ENCODE results near the gene PDE2A. TPM values are rescaled to one million over a fixed set of nuclear protein-coding genes. Genes with fewer than 3 reads are reported as not detected.

Gene PDE2A
- total RNA-seq, 1 experiment from 2014 or later, result 3.7 TPM

GRCh38 chr11:72684236-72684912 is 10.2 kb upstream of the PDE2A start:
- Mint-ChIP-seq H3K4me1 (peaks cover 9% of the 10 kb centered on the region), H3K27me3 (ENCODE audit: low read depth) (peaks cover 17% of the 10 kb centered on the region), H3K9me3 (no peaks in the 10 kb centered on the region), H3K27ac (no peak overlapping the region), H3K4me3 (no peak overlapping the region), H3K36me3 (peaks cover 3% of the 10 kb centered on the region; the same call in 1 of the 2 replicates)
- ATAC-seq, result peak; percentile 21
- ChIA-PET POLR2A (interaction anchor here (0.8 to 1.7 kb wide), 2 partner anchors 85 to 100 kb away, joined by 3 to 4 read pairs; no protein-coding TSS in a partner anchor), CTCF (interaction anchor here (0.6 to 16.5 kb wide), 64 partner anchors 8 to 1562 kb away, joined by 3 to 461 read pairs (median 7); partner anchors contain the start of genes PDE2A and STARD10)
- DNase-seq (ENCODE audit: low spot score), result peak; percentile 48
- TF ChIP-seq SMAD3 (CRISPR knock-in tag; IDR thresholded peaks at IDR 0.05; ENCODE audit: borderline replicate concordance) (no peak), GTF2I (CRISPR knock-in tag; conservative IDR thresholded peaks at IDR 0.05) (no peak), ZNF512 (CRISPR knock-in tag; IDR thresholded peaks at IDR 0.05; ENCODE audit: borderline replicate concordance) (no peak), IRF2 (CRISPR knock-in tag; IDR thresholded peaks at IDR 0.05; ENCODE audit: borderline replicate concordance, low read depth) (no peak), ZNF423 (CRISPR knock-in tag; IDR thresholded peaks at IDR 0.05) (peak; percentile 63)
- TF ChIP-seq, protein P1, sequence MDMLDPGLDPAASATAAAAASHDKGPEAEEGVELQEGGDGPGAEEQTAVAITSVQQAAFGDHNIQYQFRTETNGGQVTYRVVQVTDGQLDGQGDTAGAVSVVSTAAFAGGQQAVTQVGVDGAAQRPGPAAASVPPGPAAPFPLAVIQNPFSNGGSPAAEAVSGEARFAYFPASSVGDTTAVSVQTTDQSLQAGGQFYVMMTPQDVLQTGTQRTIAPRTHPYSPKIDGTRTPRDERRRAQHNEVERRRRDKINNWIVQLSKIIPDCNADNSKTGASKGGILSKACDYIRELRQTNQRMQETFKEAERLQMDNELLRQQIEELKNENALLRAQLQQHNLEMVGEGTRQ (CRISPR knock-in tag; IDR thresholded peaks at IDR 0.05), result 0 out of 2 replicates have a peak, but pooled peaks have one; percentile 27

DNA sequence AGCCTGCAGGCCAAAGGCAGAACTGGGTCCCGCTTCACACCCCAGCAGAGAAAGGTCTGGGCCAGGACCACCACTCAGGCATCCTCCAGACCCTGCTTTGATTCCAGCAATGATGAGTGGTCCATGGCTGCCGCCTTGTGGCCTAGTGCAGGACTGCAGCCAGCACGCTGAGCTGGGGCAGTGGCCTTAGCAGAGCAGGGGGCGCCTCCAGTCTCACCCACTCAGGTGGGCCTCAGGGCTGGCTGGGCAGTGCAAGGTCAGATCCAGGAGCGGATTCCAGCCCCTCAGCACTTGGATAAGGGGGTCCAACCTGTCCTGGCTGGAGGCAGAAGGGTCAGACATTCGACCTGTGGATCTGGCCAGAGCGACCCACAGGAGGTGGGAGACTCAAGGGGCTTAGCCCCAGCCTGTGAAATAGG is 9.6 kb upstream of the PDE2A start:
- Mint-ChIP-seq H3K4me3 (no peak overlapping the region), H3K27ac (no peak overlapping the region), H3K27me3 (ENCODE audit: low read depth) (peaks cover 23% of the 10 kb centered on the region), H3K36me3 (peaks cover 3% of the 10 kb centered on the region; the same call in 1 of the 2 replicates), H3K9me3 (no peaks in the 10 kb centered on the region), H3K4me1 (peaks cover 9% of the 10 kb centered on the region)
- POLR2A ChIA-PET, result interaction anchor here (0.8 to 1.7 kb wide), 2 partner anchors 85 to 99 kb away, joined by 3 to 4 read pairs; no protein-coding TSS in a partner anchor
- ATAC-seq, result peak; percentile 80
- TF ChIP-seq IRF1 (CRISPR knock-in tag; IDR thresholded peaks at IDR 0.05), result 0 out of 2 replicates have a peak, but pooled peaks have one; percentile 16
- TF ChIP-seq MYBL2 (CRISPR knock-in tag; IDR thresholded peaks at IDR 0.05), result no peak
- peak; percentile 96 for TF ChIP-seq CTCF (IDR thresholded peaks at IDR 0.05)
- peak; percentile 92 for DNase-seq (ENCODE audit: low spot score)
- CTCF ChIA-PET, result interaction anchor here (0.6 to 16.5 kb wide), 59 partner anchors 8 to 686 kb away, joined by 3 to 461 read pairs (median 7); partner anchors contain the start of genes PDE2A and STARD10

DNA sequence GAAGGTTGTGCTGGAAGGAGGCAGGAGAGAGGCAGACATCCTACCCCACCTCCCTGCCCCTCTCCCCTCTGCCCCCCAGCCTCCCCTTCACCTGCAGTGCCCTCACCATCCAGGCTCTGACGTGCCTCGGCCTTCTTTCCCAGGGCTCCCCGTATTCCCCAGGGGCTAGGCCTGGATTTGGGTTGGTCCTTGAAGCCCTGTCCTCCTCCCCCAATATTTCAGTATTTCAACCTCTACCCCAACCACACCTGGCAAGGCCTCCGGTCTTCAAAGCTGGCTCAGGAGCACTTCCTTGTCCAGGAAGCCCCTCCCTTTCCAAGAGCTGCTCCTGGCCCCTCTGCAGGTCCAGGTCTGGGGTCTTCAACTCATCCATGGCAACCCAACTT is 8.6 kb upstream of the PDE2A start:
- H3K4me3 Mint-ChIP-seq, result no peak overlapping the region

More for the DNA sequence above, 8.6 kb upstream of the PDE2A start:
- no peak for ATAC-seq
- no peaks in the 10 kb centered on the region for H3K9me3 Mint-ChIP-seq
- H3K4me1 Mint-ChIP-seq, result peaks cover 13% of the 10 kb centered on the region
- CTCF ChIA-PET, result interaction anchor here (1.1 to 16.5 kb wide), 17 partner anchors 9 to 236 kb away, joined by 3 to 461 read pairs (median 22); partner anchors contain the start of gene PDE2A
- TF ChIP-seq, protein P2, sequence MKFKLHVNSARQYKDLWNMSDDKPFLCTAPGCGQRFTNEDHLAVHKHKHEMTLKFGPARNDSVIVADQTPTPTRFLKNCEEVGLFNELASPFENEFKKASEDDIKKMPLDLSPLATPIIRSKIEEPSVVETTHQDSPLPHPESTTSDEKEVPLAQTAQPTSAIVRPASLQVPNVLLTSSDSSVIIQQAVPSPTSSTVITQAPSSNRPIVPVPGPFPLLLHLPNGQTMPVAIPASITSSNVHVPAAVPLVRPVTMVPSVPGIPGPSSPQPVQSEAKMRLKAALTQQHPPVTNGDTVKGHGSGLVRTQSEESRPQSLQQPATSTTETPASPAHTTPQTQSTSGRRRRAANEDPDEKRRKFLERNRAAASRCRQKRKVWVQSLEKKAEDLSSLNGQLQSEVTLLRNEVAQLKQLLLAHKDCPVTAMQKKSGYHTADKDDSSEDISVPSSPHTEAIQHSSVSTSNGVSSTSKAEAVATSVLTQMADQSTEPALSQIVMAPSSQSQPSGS (CRISPR knock-in tag; IDR thresholded peaks at IDR 0.05; ENCODE audit: borderline replicate concordance, low read depth), result no peak
- TF ChIP-seq CBFB (CRISPR knock-in tag; IDR thresholded peaks at IDR 0.05; ENCODE audit: low read depth), result no peak
- TF ChIP-seq ZNF416 (CRISPR knock-in tag; IDR thresholded peaks at IDR 0.05), result no peak
- TF ChIP-seq SMAD3 (CRISPR knock-in tag; IDR thresholded peaks at IDR 0.05; ENCODE audit: borderline replicate concordance), result no peak
- TF ChIP-seq TEAD1 (CRISPR knock-in tag; IDR thresholded peaks at IDR 0.05), result no peak
- TF ChIP-seq HMGA2 (CRISPR knock-in tag; IDR thresholded peaks at IDR 0.05), result no peak
- TF ChIP-seq ZNF671 (CRISPR knock-in tag; IDR thresholded peaks at IDR 0.05), result no peak
- no peak for TF ChIP-seq FOXP1 (CRISPR knock-in tag; IDR thresholded peaks at IDR 0.05; ENCODE audit: borderline replicate concordance)
- no peak for TF ChIP-seq ZMAT4 (CRISPR knock-in tag; IDR thresholded peaks at IDR 0.05)
- no peak for TF ChIP-seq ETV6 (CRISPR knock-in tag; IDR thresholded peaks at IDR 0.05)
- no peak for TF ChIP-seq E2F4 (CRISPR knock-in tag; IDR thresholded peaks at IDR 0.05; ENCODE audit: borderline replicate concordance, low read depth)
- TF ChIP-seq TEAD4 (CRISPR knock-in tag; IDR thresholded peaks at IDR 0.05), result no peak
- no peak for TF ChIP-seq ELF4 (CRISPR knock-in tag; IDR thresholded peaks at IDR 0.05; ENCODE audit: low read depth)
- no peak for TF ChIP-seq ZNF423 (CRISPR knock-in tag; IDR thresholded peaks at IDR 0.05)
- peaks cover 32% of the 10 kb centered on the region for H3K27me3 Mint-ChIP-seq (ENCODE audit: low read depth)
- H3K36me3 Mint-ChIP-seq, result peaks cover 3% of the 10 kb centered on the region; the same call in 1 of the 2 replicates
- H3K27ac Mint-ChIP-seq, result no peak overlapping the region
- DNase-seq (ENCODE audit: low spot score), result no peak
- POLR2A ChIA-PET, result interaction anchor here (1.7 kb wide), 1 partner anchor 84 kb away, joined by 4 read pairs; no protein-coding TSS in a partner anchor

Measured in WTC11 (cell line).